ENCODE measurements around the gene ARHGAP24. TPM values are rescaled to one million over a fixed set of nuclear protein-coding genes. Genes with fewer than 3 reads are reported as not detected.

The ARHGAP24 gene
- total RNA-seq, 2 experiments from 2014 or later, result 0.30 to 0.53 TPM

- no peak overlapping the region for H3K27ac Mint-ChIP-seq
- no peak overlapping the region for H3K4me3 Mint-ChIP-seq
- H3K27me3 Mint-ChIP-seq, result no peaks in the 10 kb centered on the region
- intact Hi-C loops (cut with DNase I, micrococcal nuclease), result no loop called here
- H3K9me3 Mint-ChIP-seq, result no peaks in the 10 kb centered on the region
- ChIA-PET CTCF (no interaction called here), POLR2A (no interaction called here)
- Histone ChIP-seq H3K27ac (ENCODE audit: low read depth in 1 of 2, low read length in 2 of 2) (no peak overlapping the region), H3K4me3 (ENCODE audit: low read length) (no peak overlapping the region), H3K9me3 (ENCODE audit: control insufficient read depth in 1 of 2, insufficient read depth in 1 of 2, low read length in 2 of 2) (no peaks in the 10 kb centered on the region), H3K27me3 (ENCODE audit: control insufficient read depth in 1 of 2, insufficient read depth in 2 of 2, low read length in 2 of 2) (no peaks in the 10 kb centered on the region), H3K4me1 (ENCODE audit: insufficient read depth, low read length) (no peaks in the 10 kb centered on the region), H3K36me3 (ENCODE audit: insufficient read depth, low read length) (no peaks in the 10 kb centered on the region)
- no peak for TF ChIP-seq CTCF (IDR thresholded peaks at IDR 0.05)
- ATAC-seq (ENCODE audit: poor library complexity) (no peak), DNase-seq (no peak)
- no peaks in the 10 kb centered on the region for H3K4me1 Mint-ChIP-seq (ENCODE audit: low read depth)
- H3K36me3 Mint-ChIP-seq (ENCODE audit: low read depth), result no peaks in the 10 kb centered on the region
Measured at GRCh38 chr4:86004030-86004429, 529.1 kb downstream of the ARHGAP24 start.

GRCh38 chr4:86006057-86006456 is 531.1 kb downstream of the ARHGAP24 start:
- TF ChIP-seq CTCF (IDR thresholded peaks at IDR 0.05), result no peak
- Mint-ChIP-seq H3K4me1 (ENCODE audit: low read depth) (no peaks in the 10 kb centered on the region), H3K27me3 (no peaks in the 10 kb centered on the region), H3K27ac (no peak overlapping the region), H3K36me3 (ENCODE audit: low read depth) (no peaks in the 10 kb centered on the region), H3K9me3 (no peaks in the 10 kb centered on the region), H3K4me3 (no peak overlapping the region)
- no peaks in the 10 kb centered on the region for H3K4me1 ChIP-seq (ENCODE audit: insufficient read depth, low read length)
- H3K36me3 ChIP-seq (ENCODE audit: insufficient read depth, low read length), result no peaks in the 10 kb centered on the region
- POLR2A ChIA-PET, result no interaction called here
- H3K27ac ChIP-seq (ENCODE audit: low read depth in 1 of 2, low read length in 2 of 2), result no peak overlapping the region
- no peaks in the 10 kb centered on the region for H3K27me3 ChIP-seq (ENCODE audit: control insufficient read depth in 1 of 2, insufficient read depth in 2 of 2, low read length in 2 of 2)
- CTCF ChIA-PET, result no interaction called here
- intact Hi-C loops (cut with DNase I, micrococcal nuclease), result no loop called here
- no peaks in the 10 kb centered on the region for H3K9me3 ChIP-seq (ENCODE audit: control insufficient read depth in 1 of 2, insufficient read depth in 1 of 2, low read length in 2 of 2)
- DNase-seq (no peak), ATAC-seq (ENCODE audit: poor library complexity) (no peak)
- H3K4me3 ChIP-seq (ENCODE audit: low read length), result no peak overlapping the region

- no peak for TF ChIP-seq CTCF (IDR thresholded peaks at IDR 0.05)
- ChIA-PET CTCF (no interaction called here), POLR2A (no interaction called here)
- Histone ChIP-seq H3K36me3 (ENCODE audit: insufficient read depth, low read length) (no peaks in the 10 kb centered on the region), H3K27ac (ENCODE audit: low read depth in 1 of 2, low read length in 2 of 2) (no peak overlapping the region), H3K27me3 (ENCODE audit: control insufficient read depth in 1 of 2, insufficient read depth in 2 of 2, low read length in 2 of 2) (no peaks in the 10 kb centered on the region), H3K4me3 (ENCODE audit: low read length) (no peak overlapping the region), H3K9me3 (ENCODE audit: control insufficient read depth in 1 of 2, insufficient read depth in 1 of 2, low read length in 2 of 2) (no peaks in the 10 kb centered on the region), H3K4me1 (ENCODE audit: insufficient read depth, low read length) (no peaks in the 10 kb centered on the region)
- no peak overlapping the region for H3K4me3 Mint-ChIP-seq
- no peaks in the 10 kb centered on the region for H3K4me1 Mint-ChIP-seq (ENCODE audit: low read depth)
- H3K36me3 Mint-ChIP-seq (ENCODE audit: low read depth), result no peaks in the 10 kb centered on the region
- ATAC-seq (ENCODE audit: poor library complexity) (no peak), DNase-seq (no peak)
- H3K9me3 Mint-ChIP-seq, result no peaks in the 10 kb centered on the region
- H3K27ac Mint-ChIP-seq, result no peak overlapping the region
- H3K27me3 Mint-ChIP-seq, result no peaks in the 10 kb centered on the region
- intact Hi-C loops (cut with DNase I, micrococcal nuclease), result no loop called here
Measured at GRCh38 chr4:86007042-86007441, 532.1 kb downstream of the ARHGAP24 start.

Measured in CD4-positive, alpha-beta T cell (primary cell).